ENCODE measurements around the gene CTAGE4. TPM values are rescaled to one million over a fixed set of nuclear protein-coding genes. Genes with fewer than 3 reads are reported as not detected.
"Not testable (repeated sequence)": the region's sequence is repeated elsewhere in the genome, so short reads cannot be mapped to it uniquely, and the experiment has no call there.

Gene CTAGE4
- polyA plus RNA-seq (2011; rRNA removed) = 0.04 TPM in 1 of 2 replicates, not detected in the other
- not detected in 2 replicates for polyA minus RNA-seq (2011; rRNA and poly(A)+ RNA removed)

GRCh38 chr7:144183166-144183565 lies at the start of gene CTAGE4:
TSS of gene CTAGE4 (plus strand) at chr7:144183466. CDS start at chr7:144183504, 38 bp downstream.
- CTCF ChIA-PET; DNase-seq (ENCODE audit: low read depth, low spot score); POLR2A ChIA-PET; H3K27me3 ChIP-seq (ENCODE audit: control insufficient read depth, insufficient read depth, low read length); H3K27ac ChIP-seq (ENCODE audit: low read depth, low read length); H3K4me3 ChIP-seq (ENCODE audit: low read depth, low read length); H3K9me3 ChIP-seq (ENCODE audit: control insufficient read depth, insufficient read depth, low read length): not testable (repeated sequence)

GRCh38 chr7:144134116-144134515 lies 49.1 kb upstream of the CTAGE4 start:
- Histone ChIP-seq H3K27me3 (ENCODE audit: control insufficient read depth, insufficient read depth, low read length) (no peaks in the 10 kb centered on the region), H3K27ac (ENCODE audit: low read depth, low read length) (no peak overlapping the region), H3K9me3 (ENCODE audit: control insufficient read depth, insufficient read depth, low read length) (no peaks in the 10 kb centered on the region), H3K4me3 (ENCODE audit: low read depth, low read length) (no peak overlapping the region)
- TF ChIP-seq CTCF (IDR thresholded peaks at IDR 0.05; ENCODE audit: low read depth, low read length) = no peak
- ChIA-PET CTCF (no interaction called here), POLR2A (no interaction called here)
- no peak for DNase-seq (ENCODE audit: low read depth, low spot score)

- Histone ChIP-seq H3K27me3 (ENCODE audit: control insufficient read depth, insufficient read depth, low read length) (no peaks in the 10 kb centered on the region), H3K4me3 (ENCODE audit: low read depth, low read length) (no peak overlapping the region), H3K9me3 (ENCODE audit: control insufficient read depth, insufficient read depth, low read length) (no peaks in the 10 kb centered on the region), H3K27ac (ENCODE audit: low read depth, low read length) (no peak overlapping the region)
- POLR2A ChIA-PET = no interaction called here
- DNase-seq (ENCODE audit: low read depth, low spot score) = no peak
- no peak for TF ChIP-seq CTCF (IDR thresholded peaks at IDR 0.05; ENCODE audit: low read depth, low read length)
- CTCF ChIA-PET = no interaction called here
Measured at GRCh38 chr7:144137501-144137900, 45.8 kb upstream of the CTAGE4 start.

GRCh38 chr7:144142187-144142586 lies 41.1 kb upstream of the CTAGE4 start:
- no peak for TF ChIP-seq CTCF (IDR thresholded peaks at IDR 0.05; ENCODE audit: low read depth, low read length)
- CTCF ChIA-PET = interaction anchor here (1.0 kb wide), 1 partner anchor 14 kb away, joined by 5 read pairs; no protein-coding TSS in a partner anchor

GRCh38 chr7:144144426-144144825 lies 38.8 kb upstream of the CTAGE4 start:
- ChIA-PET CTCF (no interaction called here), POLR2A (no interaction called here)
- Histone ChIP-seq H3K9me3 (ENCODE audit: control insufficient read depth, insufficient read depth, low read length) (peaks cover 7% of the 10 kb centered on the region), H3K4me3 (ENCODE audit: low read depth, low read length) (no peak overlapping the region), H3K27me3 (ENCODE audit: control insufficient read depth, insufficient read depth, low read length) (no peaks in the 10 kb centered on the region), H3K27ac (ENCODE audit: low read depth, low read length) (no peak overlapping the region)
- DNase-seq (ENCODE audit: low read depth, low spot score) = no peak
- TF ChIP-seq CTCF (IDR thresholded peaks at IDR 0.05; ENCODE audit: low read depth, low read length) = no peak

More at GRCh38 chr7:144142187-144142586, 41.1 kb upstream of the CTAGE4 start:
- Histone ChIP-seq H3K9me3 (ENCODE audit: control insufficient read depth, insufficient read depth, low read length) (peaks cover 4% of the 10 kb centered on the region), H3K27me3 (ENCODE audit: control insufficient read depth, insufficient read depth, low read length) (no peaks in the 10 kb centered on the region), H3K27ac (ENCODE audit: low read depth, low read length) (no peak overlapping the region), H3K4me3 (ENCODE audit: low read depth, low read length) (no peak overlapping the region)
- no peak for DNase-seq (ENCODE audit: low read depth, low spot score)
- POLR2A ChIA-PET = no interaction called here

Data from AG04450 (cell line).